22Rv1 (cell line): ENCODE data around the gene ROR1.
"Not testable (repeated sequence)": the region's sequence is repeated elsewhere in the genome, so short reads cannot be mapped to it uniquely, and the experiment has no call there.

Experiments
- H3K27ac ChIP-seq: fragments of 450-650 bp; 2 replicates; pipeline ENCODE4 v1.5.1; 2017
- ZFX ChIP-seq: fragments of 450-650 bp; IDR thresholded peaks from 2 replicates; pipeline ENCODE4 v1.6.1; 2017; ENCODE audit warnings: antibody characterized with exemption, borderline replicate concordance
- TF ChIP-seq, protein P1 (sequence below): fragments of 450-650 bp; IDR thresholded peaks from 2 replicates; pipeline ENCODE4 v1.5.1; 2017; ENCODE audit warnings: mild to moderate bottlenecking

Gene ROR1

DNA sequence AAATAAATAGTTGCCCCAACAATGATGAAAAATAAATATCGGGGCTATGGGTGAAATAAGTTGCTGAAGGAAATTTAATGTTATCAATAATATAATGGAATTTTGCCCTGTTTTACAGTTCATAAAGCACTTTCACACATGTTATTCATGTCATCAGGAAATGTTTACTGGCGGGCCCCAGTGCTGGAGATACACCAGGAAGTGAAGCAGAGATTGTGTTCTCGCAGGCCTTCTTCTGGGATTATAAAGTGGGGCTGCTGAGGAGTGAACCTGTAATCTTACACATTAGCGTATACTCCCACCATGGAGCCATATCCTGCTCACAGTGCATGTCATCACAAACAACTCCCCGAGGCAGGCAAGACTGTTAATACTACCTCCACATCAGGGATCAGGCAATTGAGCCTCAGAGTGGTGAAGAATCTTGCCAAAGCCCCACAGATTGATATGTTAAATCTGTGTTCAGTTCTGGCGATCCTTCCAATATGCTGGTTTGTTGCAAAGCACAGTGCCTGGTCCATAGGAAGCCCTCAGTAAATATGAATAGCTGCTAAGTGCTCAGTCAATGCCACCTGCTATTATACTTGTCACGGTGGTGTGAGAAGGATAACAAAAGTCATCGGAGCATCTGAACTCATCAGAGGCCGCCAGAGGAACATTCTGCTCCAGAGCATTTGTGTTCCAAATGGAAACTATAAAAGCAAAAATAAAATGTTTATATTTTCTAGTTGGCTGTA lies 325.2 kb downstream of the ROR1 start:
- no peak overlapping the region for H3K27ac ChIP-seq
- TF ChIP-seq, protein P1, sequence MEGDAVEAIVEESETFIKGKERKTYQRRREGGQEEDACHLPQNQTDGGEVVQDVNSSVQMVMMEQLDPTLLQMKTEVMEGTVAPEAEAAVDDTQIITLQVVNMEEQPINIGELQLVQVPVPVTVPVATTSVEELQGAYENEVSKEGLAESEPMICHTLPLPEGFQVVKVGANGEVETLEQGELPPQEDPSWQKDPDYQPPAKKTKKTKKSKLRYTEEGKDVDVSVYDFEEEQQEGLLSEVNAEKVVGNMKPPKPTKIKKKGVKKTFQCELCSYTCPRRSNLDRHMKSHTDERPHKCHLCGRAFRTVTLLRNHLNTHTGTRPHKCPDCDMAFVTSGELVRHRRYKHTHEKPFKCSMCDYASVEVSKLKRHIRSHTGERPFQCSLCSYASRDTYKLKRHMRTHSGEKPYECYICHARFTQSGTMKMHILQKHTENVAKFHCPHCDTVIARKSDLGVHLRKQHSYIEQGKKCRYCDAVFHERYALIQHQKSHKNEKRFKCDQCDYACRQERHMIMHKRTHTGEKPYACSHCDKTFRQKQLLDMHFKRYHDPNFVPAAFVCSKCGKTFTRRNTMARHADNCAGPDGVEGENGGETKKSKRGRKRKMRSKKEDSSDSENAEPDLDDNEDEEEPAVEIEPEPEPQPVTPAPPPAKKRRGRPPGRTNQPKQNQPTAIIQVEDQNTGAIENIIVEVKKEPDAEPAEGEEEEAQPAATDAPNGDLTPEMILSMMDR, result no peak
- TF ChIP-seq ZFX, result no peak

DNA sequence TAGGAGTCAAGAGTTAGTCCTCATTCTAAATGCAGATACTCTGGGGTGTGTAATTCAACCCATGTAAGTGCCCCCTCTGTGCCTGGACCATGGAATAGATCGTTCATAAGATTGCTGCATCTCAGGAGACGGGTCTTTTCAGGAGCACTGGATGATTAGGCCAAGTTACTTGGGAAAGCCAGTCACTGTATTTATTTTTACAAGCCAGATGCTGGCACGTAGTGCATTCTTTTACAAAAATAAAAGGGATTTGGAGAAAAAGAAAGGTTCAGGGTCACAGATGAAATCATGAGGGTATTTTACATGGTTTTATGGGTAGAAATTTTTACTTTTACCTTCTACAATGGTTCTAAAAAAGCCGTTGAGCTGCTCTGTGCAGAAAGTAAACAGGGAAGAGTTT lies 327.0 kb downstream of the ROR1 start:
- no peak for TF ChIP-seq ZFX
- no peak overlapping the region for H3K27ac ChIP-seq

DNA sequence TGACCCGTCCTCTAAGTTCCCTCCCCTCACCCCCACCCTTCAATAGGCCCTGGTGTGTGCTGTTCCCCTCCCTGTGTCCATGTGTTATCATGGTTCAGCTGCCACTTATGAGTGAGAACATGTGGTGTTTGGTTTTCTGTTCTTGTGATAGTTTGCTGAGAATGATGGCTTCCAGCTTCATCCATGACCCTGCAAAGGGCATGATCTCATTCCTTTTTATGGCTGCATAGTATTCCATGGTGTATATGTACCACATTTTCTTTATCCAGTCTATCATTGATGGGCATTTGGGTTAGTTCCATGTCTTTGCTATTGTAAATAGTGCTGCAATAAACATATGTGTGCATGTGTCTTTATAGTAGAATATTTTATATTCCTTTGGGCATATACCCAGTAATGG lies 330.8 kb downstream of the ROR1 start:
- not testable (repeated sequence) for H3K27ac ChIP-seq

DNA sequence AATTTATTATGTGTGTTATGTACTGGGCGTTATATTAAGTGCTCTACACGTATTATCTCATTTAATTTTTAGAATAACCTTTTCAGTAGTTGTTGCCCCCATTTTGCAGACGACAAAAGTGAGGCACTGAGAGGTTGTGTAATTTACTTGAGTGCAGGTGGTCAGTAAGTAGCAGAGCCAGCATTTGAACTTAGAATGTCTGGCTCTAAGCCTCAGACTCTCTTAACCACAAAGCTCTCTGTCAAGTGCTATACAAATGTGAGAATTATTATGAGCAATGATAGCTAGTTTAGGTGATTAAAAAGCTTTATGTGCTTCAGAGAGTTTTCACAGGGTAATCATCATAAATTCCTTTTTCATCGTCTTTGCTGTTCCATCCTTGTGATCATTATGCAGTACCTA lies 333.3 kb downstream of the ROR1 start:
- TF ChIP-seq, protein P1, result no peak
- no peak overlapping the region for H3K27ac ChIP-seq

DNA sequence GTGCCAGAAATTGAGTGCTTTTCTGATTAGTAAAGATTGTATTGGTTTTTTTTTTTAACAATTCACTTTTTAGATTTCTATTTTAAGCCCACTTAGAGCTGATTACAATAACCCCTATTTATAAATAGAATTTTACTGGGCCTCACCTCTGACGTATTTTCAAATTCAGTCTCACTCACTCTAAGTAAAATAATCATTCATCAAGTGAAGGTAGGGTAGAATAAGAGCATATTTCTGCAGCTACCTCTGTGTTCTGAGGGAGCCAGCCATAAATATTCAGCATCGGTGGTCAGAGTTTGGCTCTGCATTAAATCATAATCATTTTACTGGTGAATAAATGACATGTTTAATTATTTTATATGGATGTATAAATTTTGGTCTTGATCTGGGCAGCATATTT lies 333.8 kb downstream of the ROR1 start:
- no peak overlapping the region for H3K27ac ChIP-seq
- TF ChIP-seq ZFX, result no peak
- TF ChIP-seq, protein P1, result no peak

DNA sequence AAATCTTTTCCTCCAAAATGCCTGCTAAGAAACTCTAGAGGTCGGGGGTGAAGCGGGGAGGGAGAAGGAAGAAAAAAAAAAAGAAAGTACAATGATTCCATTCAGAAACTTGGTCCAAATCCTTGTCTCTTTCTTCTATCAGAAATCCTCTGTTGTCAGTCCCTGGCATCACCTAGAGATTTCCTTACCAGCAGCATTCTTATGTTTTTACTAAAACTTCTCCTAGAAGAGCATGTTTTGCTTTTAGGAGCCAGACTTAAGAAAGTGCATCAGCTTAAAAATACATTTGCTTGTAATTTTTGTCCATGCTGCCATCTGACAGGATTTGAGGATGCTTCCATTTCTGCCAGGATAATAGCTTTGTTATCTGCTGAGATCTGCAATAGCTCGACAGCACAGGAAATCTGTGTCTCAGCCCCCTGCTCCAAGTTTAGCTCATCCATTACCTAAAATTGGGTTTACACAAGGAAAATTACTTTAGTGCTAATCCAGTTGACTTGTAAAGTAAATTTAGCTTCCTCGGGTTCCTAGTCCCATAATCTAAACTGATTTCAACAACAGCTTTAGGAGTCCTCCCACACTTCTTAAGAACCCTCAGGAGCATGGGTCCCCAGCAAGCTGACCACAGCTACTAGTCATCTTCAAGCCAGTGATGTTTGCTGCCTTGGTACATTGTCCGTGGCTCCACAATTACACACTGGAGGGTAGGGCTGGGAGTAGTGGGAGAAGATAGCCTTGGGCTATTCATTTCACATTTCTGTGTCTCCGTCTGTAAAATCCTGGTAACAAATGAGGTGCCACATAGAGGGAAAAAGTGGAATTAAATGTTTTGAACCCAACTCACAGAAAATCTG lies 337.3 kb downstream of the ROR1 start:
- no peak overlapping the region for H3K27ac ChIP-seq
- TF ChIP-seq, protein P1, result no peak
- TF ChIP-seq ZFX, result no peak

DNA sequence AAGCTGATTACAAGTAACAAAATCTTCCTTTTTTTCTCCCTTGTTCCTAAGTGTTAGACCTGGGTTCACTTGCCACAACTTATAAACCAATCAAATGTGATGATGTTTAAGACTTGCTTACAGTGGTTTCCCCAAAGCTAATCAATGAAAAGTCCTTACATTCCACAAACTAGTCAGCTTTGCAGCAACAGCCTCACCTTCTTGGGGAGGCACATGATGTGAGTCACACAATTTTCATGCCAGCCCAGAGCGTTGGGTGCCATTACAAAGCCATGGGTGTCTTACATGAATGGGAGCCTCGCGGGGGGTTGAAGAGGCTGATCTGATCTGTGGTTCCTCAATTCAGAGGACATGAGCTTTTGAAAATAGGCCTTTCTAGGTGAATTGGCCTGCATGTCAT lies 338.0 kb downstream of the ROR1 start:
- no peak for TF ChIP-seq ZFX
- TF ChIP-seq, protein P1, result no peak
- H3K27ac ChIP-seq, result no peak overlapping the region

DNA sequence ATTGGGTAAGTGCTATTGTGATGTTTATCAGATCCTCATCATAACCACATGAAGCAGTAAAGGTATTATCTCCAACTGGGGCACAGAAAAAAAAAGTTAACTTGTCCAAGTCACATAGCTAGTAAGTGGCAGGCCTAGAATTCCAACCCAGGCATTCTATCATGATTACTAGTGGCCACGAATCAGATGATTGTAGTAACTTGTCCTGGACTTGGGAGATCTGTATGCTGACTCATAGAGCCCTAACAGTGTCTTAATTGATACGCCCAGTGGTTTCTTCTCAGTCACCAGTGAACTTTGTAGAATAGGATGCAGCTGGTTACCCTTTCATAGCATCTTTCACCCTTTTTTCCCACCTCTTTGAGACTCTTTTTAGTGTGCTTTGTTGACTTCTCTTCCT lies 338.5 kb downstream of the ROR1 start:
- no peak overlapping the region for H3K27ac ChIP-seq
- TF ChIP-seq, protein P1, result no peak
- TF ChIP-seq ZFX, result no peak
